Measurements from ENCODE around the gene KMO. TPM values are rescaled to one million over a fixed set of nuclear protein-coding genes. Genes with fewer than 3 reads are reported as not detected.

The KMO gene
- total RNA-seq, 2 donors from 2014 or later: 0.63 to 0.81 TPM

GRCh38 chr1:241553886-241554592, 21.9 kb downstream of the KMO start:
- no peak for DNase-seq (ENCODE audit: low spot score)
- Histone ChIP-seq H3K4me3 (no peak overlapping the region), H3K36me3 (no peaks in the 10 kb centered on the region), H3K4me1 (ENCODE audit: control insufficient read depth in 1 of 2, low read depth in 2 of 2) (no peaks in the 10 kb centered on the region), H3K27me3 (replicated peaks; ENCODE audit: insufficient read depth) (no peaks in the 10 kb centered on the region), H3K9me3 (no peaks in the 10 kb centered on the region), H3K27ac (no peak overlapping the region)
- no peak for ATAC-seq (ENCODE audit: insufficient number of reproducible peaks, low FRiP score, low read depth)
- TF ChIP-seq CTCF (IDR thresholded peaks at IDR 0.05): no peak

GRCh38 chr1:241555526-241555925, 23.3 kb downstream of the KMO start:
- Histone ChIP-seq H3K27ac (no peak overlapping the region), H3K4me3 (no peak overlapping the region), H3K9me3 (no peaks in the 10 kb centered on the region), H3K4me1 (ENCODE audit: control insufficient read depth in 1 of 2, low read depth in 2 of 2) (no peaks in the 10 kb centered on the region), H3K27me3 (replicated peaks; ENCODE audit: insufficient read depth) (no peaks in the 10 kb centered on the region), H3K36me3 (no peaks in the 10 kb centered on the region)
- TF ChIP-seq CTCF (IDR thresholded peaks at IDR 0.05): no peak
- ATAC-seq (ENCODE audit: insufficient number of reproducible peaks, low FRiP score, low read depth) (no peak), DNase-seq (ENCODE audit: low spot score) (no peak)

GRCh38 chr1:241557031-241557430, 24.9 kb downstream of the KMO start:
- Histone ChIP-seq H3K27me3 (replicated peaks; ENCODE audit: insufficient read depth) (no peaks in the 10 kb centered on the region), H3K9me3 (no peaks in the 10 kb centered on the region), H3K36me3 (no peaks in the 10 kb centered on the region), H3K4me3 (no peak overlapping the region), H3K27ac (no peak overlapping the region), H3K4me1 (ENCODE audit: control insufficient read depth in 1 of 2, low read depth in 2 of 2) (no peaks in the 10 kb centered on the region)
- no peak for ATAC-seq (ENCODE audit: insufficient number of reproducible peaks, low FRiP score, low read depth)
- no peak for TF ChIP-seq CTCF (IDR thresholded peaks at IDR 0.05)
- DNase-seq (ENCODE audit: low spot score): no peak

- DNase-seq (ENCODE audit: low spot score) (no peak), ATAC-seq (ENCODE audit: insufficient number of reproducible peaks, low FRiP score, low read depth) (no peak)
- H3K27me3 ChIP-seq (replicated peaks; ENCODE audit: insufficient read depth): no peaks in the 10 kb centered on the region
- no peaks in the 10 kb centered on the region for H3K4me1 ChIP-seq (ENCODE audit: control insufficient read depth in 1 of 2, low read depth in 2 of 2)
- no peaks in the 10 kb centered on the region for H3K36me3 ChIP-seq
- TF ChIP-seq CTCF (IDR thresholded peaks at IDR 0.05): no peak
- H3K9me3 ChIP-seq: no peaks in the 10 kb centered on the region
- H3K27ac ChIP-seq: no peak overlapping the region
- no peak overlapping the region for H3K4me3 ChIP-seq
These were observed 25.5 kb downstream of the KMO start for GRCh38 chr1:241557551-241558193.

- ATAC-seq (ENCODE audit: insufficient number of reproducible peaks, low FRiP score, low read depth): no peak
- no peak overlapping the region for H3K4me3 ChIP-seq
- TF ChIP-seq CTCF (IDR thresholded peaks at IDR 0.05): no peak
- H3K27ac ChIP-seq: no peak overlapping the region
- no peaks in the 10 kb centered on the region for H3K4me1 ChIP-seq (ENCODE audit: control insufficient read depth in 1 of 2, low read depth in 2 of 2)
- no peaks in the 10 kb centered on the region for H3K36me3 ChIP-seq
- H3K9me3 ChIP-seq: no peaks in the 10 kb centered on the region
- no peak for DNase-seq (ENCODE audit: low spot score)
- H3K27me3 ChIP-seq (replicated peaks; ENCODE audit: insufficient read depth): no peaks in the 10 kb centered on the region
These were observed 28.1 kb downstream of the KMO start for GRCh38 chr1:241560146-241560848.
